Activated CD4-positive, alpha-beta T cell treated with anti-CD3 and anti-CD28 coated beads, Interleukin-2, Interleukin-4, amounts not matched to agents 100 ng/mL and 50 ng/mL, durations not matched to agents 16 hours and 8 hours (primary cell): ENCODE data around the gene DTX2.
"Not testable (repeated sequence)": the region's sequence is repeated elsewhere in the genome, so short reads cannot be mapped to it uniquely, and the experiment has no call there.

Experiments used
- DNase-seq: peaks from one replicate; pipeline ENCODE4 v3.0.0-alpha.2; 2020; ENCODE audit warnings: low spot score

DTX2 gene

GRCh38 chr7:76461464-76462101 is at the start of gene DTX2:
DTX2 (plus strand) TSS chr7:76461709; CDS start chr7:76480510, 18,801 bp downstream.
- peak; percentile 9 for DNase-seq

GRCh38 chr7:76412249-76412648 is 49.3 kb upstream of the DTX2 start:
- no peak for DNase-seq

GRCh38 chr7:76417654-76418310 is 43.7 kb upstream of the DTX2 start:
- DNase-seq, result not testable (repeated sequence)

GRCh38 chr7:76421097-76421496 is 40.4 kb upstream of the DTX2 start:
- not testable (repeated sequence) for DNase-seq

- no peak for DNase-seq
Observed at GRCh38 chr7:76423666-76424412, 37.7 kb upstream of the DTX2 start.

GRCh38 chr7:76424413-76425111 is 36.9 kb upstream of the DTX2 start, which contains the start of gene ZP3:
ZP3 (plus strand) TSS chr7:76424950; CDS start chr7:76424965, 15 bp downstream.
- peak; percentile 39 for DNase-seq

GRCh38 chr7:76425156-76425555 is 36.4 kb upstream of the DTX2 start:
- no peak for DNase-seq

GRCh38 chr7:76425558-76425957 is 36.0 kb upstream of the DTX2 start:
- DNase-seq, result not testable (repeated sequence)

GRCh38 chr7:76426246-76426645 is 35.3 kb upstream of the DTX2 start:
- DNase-seq, result no peak

GRCh38 chr7:76427635-76428034 is 33.9 kb upstream of the DTX2 start:
- no peak for DNase-seq

GRCh38 chr7:76428149-76428823 is 33.2 kb upstream of the DTX2 start:
- DNase-seq, result no peak

GRCh38 chr7:76428868-76429805 is 32.4 kb upstream of the DTX2 start:
- no peak for DNase-seq

- DNase-seq, result no peak
Observed at GRCh38 chr7:76430211-76430610, 31.3 kb upstream of the DTX2 start.

- DNase-seq, result no peak
Observed at GRCh38 chr7:76430836-76431235, 30.7 kb upstream of the DTX2 start.

- DNase-seq, result peak; percentile 67
Observed at GRCh38 chr7:76437873-76438272, 23.6 kb upstream of the DTX2 start.

- DNase-seq, result not testable (repeated sequence)
Observed at GRCh38 chr7:76439120-76439888, 22.2 kb upstream of the DTX2 start.

GRCh38 chr7:76440404-76440803 is 21.1 kb upstream of the DTX2 start:
- not testable (repeated sequence) for DNase-seq

- not testable (repeated sequence) for DNase-seq
Observed at GRCh38 chr7:76441792-76442191, 19.7 kb upstream of the DTX2 start.

- DNase-seq, result not testable (repeated sequence)
Observed at GRCh38 chr7:76442664-76443446, 18.7 kb upstream of the DTX2 start.
